H1 (cell line): ENCODE data around the gene SERPINH1. TPM values are rescaled to one million over a fixed set of nuclear protein-coding genes. Genes with fewer than 3 reads are reported as not detected.

Experiments
- CTCF ChIA-PET: fragments of 300-600 bp; sonication (Branson Sonifier 250); formaldehyde crosslinking; loops from one replicate; lab custom pipeline; 2021; ENCODE audit not compliant: partially characterized antibody; lab: Charles Lee
- POLR2A ChIA-PET: fragments of 300-600 bp; sonication (Branson Sonifier 250); formaldehyde crosslinking; loops from one replicate; lab custom pipeline; 2021; ENCODE audit warnings: inconsistent platforms; ENCODE audit not compliant: partially characterized antibody; lab: Charles Lee
- DNase-seq, 2 experiments: peaks; one replicate each; pipeline versions ENCODE4 v3.0.0 to v3.0.0-alpha.2; 2010 to 2022; ENCODE audit warnings: low spot score in 2 of 2, low read depth in 1 of 2, mixed read lengths in 1 of 2
- FAIRE-seq: peaks from 2 replicates; lab custom pipeline; 2011; peaks lifted over from hg19 to GRCh38; lab: Jason Lieb, UNC
- H2AFZ ChIP-seq: 2 replicates; pipeline ENCODE4 v1.8.1; 2012; ENCODE audit warnings: low read length, inconsistent platforms
- H2AK5ac ChIP-seq: 2 replicates; pipeline ENCODE4 v1.6.1; 2013; ENCODE audit warnings: low read depth, low read length
- H2BK120ac ChIP-seq: replicated peaks from 2 replicates; pipeline ENCODE3; 2013; ENCODE audit warnings: low read depth, low read length, inconsistent platforms
- H2BK12ac ChIP-seq: 2 replicates; pipeline ENCODE4 v1.6.1; 2013; ENCODE audit warnings: low read depth, low read length
- H2BK15ac ChIP-seq: 2 replicates; pipeline ENCODE4 v1.6.1; 2013; ENCODE audit warnings: low read length
- H2BK20ac ChIP-seq: 2 replicates; pipeline ENCODE4 v1.6.1; 2013; ENCODE audit warnings: low read length
- H2BK5ac ChIP-seq: 2 replicates; pipeline ENCODE4 v1.6.1; 2013; ENCODE audit warnings: low read depth, low read length
- H3K14ac ChIP-seq: 2 replicates; pipeline ENCODE4 v1.6.1; 2013; ENCODE audit warnings: inconsistent platforms; ENCODE audit not compliant: insufficient read length
- H3K18ac ChIP-seq: 2 replicates; pipeline ENCODE4 v1.6.1; 2013; ENCODE audit warnings: low read length; ENCODE audit errors: extremely low read depth
- H3K23ac ChIP-seq: 2 replicates; pipeline ENCODE4 v1.6.1; 2013; ENCODE audit warnings: inconsistent platforms; ENCODE audit not compliant: insufficient read length
- H3K23me2 ChIP-seq: 2 replicates; pipeline ENCODE4 v1.6.1; 2013; ENCODE audit warnings: low read depth, low read length
- H3K27ac ChIP-seq: 2 replicates; pipeline ENCODE4 v1.6.1; 2011; ENCODE audit warnings: low read depth, low read length, inconsistent platforms
- H3K27me3 ChIP-seq, 4 experiments: replicated peaks in 1 of 4; 1 replicate in 1 of 4; 2 replicates in 3 of 4; pipeline versions ENCODE4 v1.6.1 to v1.8.1; 2011 to 2013; ENCODE audit warnings: low read length in 3 of 4, mild to moderate bottlenecking in 3 of 4, inconsistent platforms in 2 of 4, mixed read lengths in 2 of 4, moderate library complexity in 1 of 4; ENCODE audit not compliant: control insufficient read depth in 3 of 4, insufficient read depth in 3 of 4; ENCODE audit errors: extremely low read depth in 1 of 4
- H3K36me3 ChIP-seq, 4 experiments: 2 replicates each; pipeline versions ENCODE4 v1.6.1 to v1.8.1; 2011 to 2013; ENCODE audit warnings: mild to moderate bottlenecking in 4 of 4, low read length in 3 of 4, moderate library complexity in 2 of 4, control low read depth in 1 of 4, inconsistent platforms in 1 of 4; ENCODE audit not compliant: insufficient read depth in 4 of 4, control insufficient read depth in 2 of 4
- H3K4ac ChIP-seq: replicated peaks from 2 replicates; pipeline ENCODE3; 2013; ENCODE audit warnings: low read length, low read depth, mixed read lengths, inconsistent platforms; ENCODE audit not compliant: insufficient read length
- H3K4me1 ChIP-seq, 4 experiments: replicated peaks in 1 of 4; 1 replicate in 1 of 4; 2 replicates in 3 of 4; pipeline versions ENCODE4 v1.6.1 to v1.8.1; 2011 to 2013; ENCODE audit warnings: low read length in 3 of 4, inconsistent platforms in 2 of 4, mixed read lengths in 1 of 4; ENCODE audit not compliant: insufficient read depth in 4 of 4, control insufficient read depth in 3 of 4
- H3K4me2 ChIP-seq, 2 experiments: 2 replicates each; pipeline versions ENCODE4 v1.6.1 to v1.8.1; 2011 to 2013; ENCODE audit warnings: low read depth in 2 of 2, low read length in 2 of 2, control low read depth in 1 of 2, inconsistent platforms in 1 of 2, mild to moderate bottlenecking in 1 of 2; ENCODE audit not compliant: insufficient read depth in 1 of 2
- H3K4me3 ChIP-seq, 4 experiments: fragments of 200-600, 300-600 bp in 1 of 4; sonication (generic), shearing (Covaris generic), sonication (Bioruptor Twin) in 1 of 4; 2 replicates each; pipeline versions ENCODE4 v1.5.1 to v1.8.1; 2011 to 2016; ENCODE audit warnings: low read length in 4 of 4, low read depth in 3 of 4, control low read depth in 2 of 4, inconsistent platforms in 2 of 4, mild to moderate bottlenecking in 2 of 4, mixed read lengths in 1 of 4, moderate library complexity in 1 of 4; ENCODE audit not compliant: insufficient read depth in 2 of 4; ENCODE audit errors: extremely low read depth in 1 of 4
- H3K56ac ChIP-seq: replicated peaks from 2 replicates; pipeline ENCODE3; 2013; ENCODE audit warnings: low read depth, mild to moderate bottlenecking, mixed read lengths, low read length, inconsistent platforms; ENCODE audit not compliant: insufficient read length
- H3K79me1 ChIP-seq: 2 replicates; pipeline ENCODE4 v1.6.1; 2013; ENCODE audit warnings: low read depth, low read length, control low read depth
- H3K79me2 ChIP-seq, 2 experiments: 2 replicates each; pipeline versions ENCODE4 v1.6.1 to v1.8.1; 2012 to 2013; ENCODE audit warnings: low read length in 2 of 2, mild to moderate bottlenecking in 2 of 2, inconsistent platforms in 1 of 2; ENCODE audit not compliant: insufficient read depth in 2 of 2, control insufficient read depth in 1 of 2
- H3K9ac ChIP-seq, 4 experiments: replicated peaks in 1 of 4; 1 replicate in 1 of 4; 2 replicates in 3 of 4; pipeline versions ENCODE4 v1.6.1 to v1.8.1; 2011 to 2013; ENCODE audit warnings: low read depth in 3 of 4, low read length in 3 of 4, control low read depth in 2 of 4, mild to moderate bottlenecking in 2 of 4, moderate library complexity in 2 of 4, inconsistent platforms in 1 of 4; ENCODE audit errors: extremely low read depth in 1 of 4
- H3K9me3 ChIP-seq, 2 experiments: 2 replicates each; pipeline versions ENCODE4 v1.6.1 to v1.8.1; 2012 to 2013; ENCODE audit warnings: mild to moderate bottlenecking in 2 of 2, moderate library complexity in 2 of 2, control low read depth in 1 of 2, inconsistent platforms in 1 of 2, low read depth in 1 of 2, low read length in 1 of 2, mixed read lengths in 1 of 2; ENCODE audit not compliant: insufficient read depth in 2 of 2
- H4K20me1 ChIP-seq, 2 experiments: replicated peaks in 1 of 2; 2 replicates each; pipeline versions ENCODE3 to v1.8.1; 2011 to 2013; ENCODE audit warnings: inconsistent platforms in 2 of 2, low read length in 2 of 2, mild to moderate bottlenecking in 1 of 2; ENCODE audit not compliant: insufficient read depth in 2 of 2, control insufficient read depth in 1 of 2
- H4K5ac ChIP-seq: 2 replicates; pipeline ENCODE4 v1.6.1; 2013; ENCODE audit warnings: low read length, low read depth, mixed read lengths, inconsistent platforms; ENCODE audit not compliant: insufficient read length
- H4K8ac ChIP-seq: 2 replicates; pipeline ENCODE4 v1.8.0; 2013; ENCODE audit warnings: mild to moderate bottlenecking, moderate library complexity, low read length, inconsistent platforms; ENCODE audit not compliant: insufficient read depth; ENCODE audit errors: extremely low read depth
- H4K91ac ChIP-seq: replicated peaks from 2 replicates; pipeline ENCODE3; 2013; ENCODE audit warnings: low read length, mixed read lengths, inconsistent platforms; ENCODE audit not compliant: insufficient read length
- CBX8 ChIP-seq: fragments of 300-800, 300-1000 bp; sonication (generic); IDR thresholded peaks from 2 replicates; pipeline ENCODE4 v1.7.1; 2016; ENCODE audit warnings: low read depth, low read length, borderline replicate concordance
- RFX5 ChIP-seq: IDR thresholded peaks from 2 replicates; pipeline ENCODE4 v1.6.1; 2011; ENCODE audit warnings: low read depth, low read length, improper control_type of control experiment, borderline replicate concordance
- SAP30 ChIP-seq: fragments of 300-600 bp; sonication (generic); IDR thresholded peaks from 2 replicates; pipeline ENCODE4 v1.7.1; 2012; ENCODE audit warnings: low read length, moderate library complexity, mild to moderate bottlenecking, inconsistent platforms; ENCODE audit not compliant: insufficient read depth, insufficient replicate concordance
- SIX5 ChIP-seq: IDR thresholded peaks from 2 replicates; pipeline ENCODE4 v1.6.1; 2011; ENCODE audit warnings: mild to moderate bottlenecking, low read depth, low read length
- WGBS, 2 experiments: shearing (Covaris generic) in 1 of 2; methylation state at CpG; one replicate each; pipeline versions ENCODE4 v1.1.6 to v1.1.7; 2013 to 2015; ENCODE audit warnings: low lambda C conversion rate in 2 of 2, mixed read lengths in 2 of 2, inconsistent platforms in 1 of 2, low coverage in 1 of 2, missing lambda C conversion rate in 1 of 2; ENCODE audit not compliant: insufficient replicate concordance in 2 of 2, insufficient coverage in 1 of 2, insufficient read length in 1 of 2; ENCODE audit errors: extremely low coverage in 1 of 2, missing lambda C conversion rate in 1 of 2; 5-methylcytosine and 5-hydroxymethylcytosine counted together
- polyA plus RNA-seq, 7 experiments: library from polyadenylated mRNA; depleted of rRNA in 3 of 7; stranded (reverse) in 5 of 7; unstranded in 2 of 7; fragments of >200 nt in 5 of 7; fragments of 200-250 nt in 2 of 7; gene quantifications; 1 replicate in 5 of 7; 2 replicates in 1 of 7; 4 replicates in 1 of 7; pipeline versions ENCODE4 v1.2.1 to v1.2.3, GENCODE V29; 2011 to 2013; ENCODE audit warnings: missing spikeins in 2 of 7, mixed read lengths in 2 of 7
- total RNA-seq: library from RNA; stranded (reverse); fragmentation: NEBNext Ultra II Directional; extraction: Animal tissue kit (Norgen Biotek cat#: 25700); gene quantifications from 2 replicates; pipeline ENCODE4 v1.2.1, GENCODE V29; 2021
- TF ChIP-seq, protein P1 (sequence below): IDR thresholded peaks from 2 replicates; pipeline ENCODE4 v1.6.1; 2011; ENCODE audit warnings: low read length, improper control_type of control experiment

SERPINH1 gene
- total and polyA plus RNA-seq, 2 of the 8 experiments (the other 6 are each of a cell fraction or from before 2014, with no cell fraction given) = 420 to 621 TPM

- Histone ChIP-seq H3K79me1 (no peaks in the 10 kb centered on the region), H2BK120ac (no peak overlapping the region), H4K91ac (no peak overlapping the region), H3K27ac (no peak overlapping the region), H3K4me1 (peaks cover 0 to 9% (median 1%) of the 10 kb centered on the region in 4 experiments; a peak in 2 of 7 replicates), H3K9ac (no peak overlapping the region), H2BK12ac (peak overlapping the region; percentile 31; the same call in 1 of the 2 replicates), H3K27me3 (peaks cover 14 to 31% (median 19%) of the 10 kb centered on the region in 4 experiments; a peak in 6 of 7 replicates), H3K23me2 (peaks cover 8% of the 10 kb centered on the region; the same call in 1 of the 2 replicates), H2AK5ac (no peak overlapping the region), H3K23ac (no peak overlapping the region), H2BK20ac (no peak overlapping the region), H3K9me3 (0 out of 4 replicates have a peak, but pooled peaks cover 0 to 2% of the 10 kb centered on the region in 2 experiments), H3K79me2 (no peaks in the 10 kb centered on the region), H3K4me3 (no peak overlapping the region), H2AFZ (no peak overlapping the region), H3K36me3 (no peaks in the 10 kb centered on the region), H3K4ac (no peak overlapping the region), H2BK15ac (no peak overlapping the region), H2BK5ac (no peak overlapping the region), H3K4me2 (no peak overlapping the region), H3K14ac (no peak overlapping the region), H4K8ac (no peak overlapping the region), H3K56ac (no peak overlapping the region), H4K20me1 (no peaks in the 10 kb centered on the region), H4K5ac (no peak overlapping the region), H3K18ac (no peak overlapping the region)
- DNase-seq (no peak), FAIRE-seq (no peak)
- WGBS, 2 experiments = 88% methylated on average over 6 of the region's 7 CpGs; no CpG with 5 or more reads in 1 of the 2 experiments
- ChIA-PET POLR2A (interaction anchor here (0.6 to 1.3 kb wide), 7 partner anchors 9 to 136 kb away, joined by 3 to 4 read pairs (median 3); partner anchors contain the start of gene SERPINH1), CTCF (interaction anchor here (0.8 to 27.2 kb wide), 11 partner anchors 11 to 136 kb away, joined by 3 to 603 read pairs (median 5); no protein-coding TSS in a partner anchor)
- TF ChIP-seq, protein P1, sequence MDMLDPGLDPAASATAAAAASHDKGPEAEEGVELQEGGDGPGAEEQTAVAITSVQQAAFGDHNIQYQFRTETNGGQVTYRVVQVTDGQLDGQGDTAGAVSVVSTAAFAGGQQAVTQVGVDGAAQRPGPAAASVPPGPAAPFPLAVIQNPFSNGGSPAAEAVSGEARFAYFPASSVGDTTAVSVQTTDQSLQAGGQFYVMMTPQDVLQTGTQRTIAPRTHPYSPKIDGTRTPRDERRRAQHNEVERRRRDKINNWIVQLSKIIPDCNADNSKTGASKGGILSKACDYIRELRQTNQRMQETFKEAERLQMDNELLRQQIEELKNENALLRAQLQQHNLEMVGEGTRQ = no peak
- TF ChIP-seq SIX5 = no peak
- no peak for TF ChIP-seq CBX8
- no peak for TF ChIP-seq SAP30
- TF ChIP-seq RFX5 = no peak
Measured at GRCh38 chr11:75520688-75521087, 41.4 kb upstream of the SERPINH1 start.
